T-cell (primary cell): ENCODE results near the gene CCDC59. TPM values are rescaled to one million over a fixed set of nuclear protein-coding genes. Genes with fewer than 3 reads are reported as not detected.
A peak's percentile ranks its signal among the peaks of the same experiment; 100 is the strongest.

Source experiments
- ATAC-seq, 4 experiments: fragments of 200-7000 bp in 3 of 4; fragments of 150-1000 bp in 1 of 4; cut with Tn5 transposase; replicated peaks in 1 of 4; 1 replicate in 3 of 4; 2 replicates in 1 of 4; pipeline ENCODE4 v1.10.0; 2021; ENCODE audit warnings: moderate library complexity in 3 of 4, mild to moderate bottlenecking in 2 of 4, moderate number of reproducible peaks in 1 of 4
- CTCF ChIA-PET, 2 donors: fragments of 300-600 bp; sonication (Branson Sonifier 250); formaldehyde crosslinking; loops; one replicate each; lab custom pipeline; 2022; ENCODE audit warnings: antibody characterized with exemption in 2 of 2; lab: Charles Lee
- POLR2A ChIA-PET, 2 donors: fragments of 300-600 bp; sonication (Branson Sonifier 250); formaldehyde crosslinking; loops; one replicate each; lab custom pipeline; 2022; ENCODE audit warnings: antibody characterized with exemption in 2 of 2; lab: Charles Lee
- DNase-seq, 35 experiments: peaks; one replicate each; pipeline versions ENCODE4 v3.0.0 to v3.0.0-alpha.2; 2013 to 2023
- H3K27ac ChIP-seq: one replicate; pipeline ENCODE4 v1.5.1; 2013; ENCODE audit warnings: low read length
- H3K27me3 ChIP-seq, 2 experiments: replicated peaks in 1 of 2; 1 replicate in 1 of 2; 2 replicates in 1 of 2; pipeline versions ENCODE4 v1.6.1 to v1.7.0; 2013; ENCODE audit warnings: low read length in 1 of 2, mixed read lengths in 1 of 2; ENCODE audit not compliant: control insufficient read depth in 2 of 2, insufficient read depth in 2 of 2; ENCODE audit errors: extremely low read depth in 1 of 2
- H3K36me3 ChIP-seq, 2 donors: 1 replicate in 1 of 2; 2 replicates in 1 of 2; pipeline versions ENCODE4 v1.6.1 to v1.7.0; 2013; ENCODE audit warnings: low read length in 1 of 2; ENCODE audit not compliant: control insufficient read depth in 2 of 2, insufficient read depth in 1 of 2; ENCODE audit errors: extremely low read depth in 1 of 2
- H3K4me1 ChIP-seq, 2 experiments: 1 replicate in 1 of 2; 2 replicates in 1 of 2; pipeline versions ENCODE4 v1.6.1 to v1.7.0; 2013; ENCODE audit warnings: low read length in 2 of 2, mixed read lengths in 1 of 2; ENCODE audit not compliant: insufficient read depth in 2 of 2, control insufficient read depth in 1 of 2; ENCODE audit errors: extremely low read depth in 1 of 2
- H3K4me3 ChIP-seq, 2 donors: 1 replicate in 1 of 2; 2 replicates in 1 of 2; pipeline versions ENCODE4 v1.5.1 to v1.7.0; 2013; ENCODE audit warnings: mild to moderate bottlenecking in 2 of 2, low read length in 1 of 2, moderate library complexity in 1 of 2; ENCODE audit not compliant: control insufficient read depth in 1 of 2; ENCODE audit errors: extremely low read depth in 1 of 2
- H3K9me3 ChIP-seq: 2 replicates; pipeline ENCODE4 v1.7.0; 2013
- H3K27ac Mint-ChIP-seq, 2 donors: one replicate each; pipeline ENCODE4 v1.8.0; 2020 to 2021; ENCODE audit warnings: mild to moderate bottlenecking in 2 of 2, mixed read lengths in 2 of 2
- H3K27me3 Mint-ChIP-seq, 2 donors: one replicate each; pipeline ENCODE4 v1.8.0; 2021 to 2022; ENCODE audit warnings: mixed read lengths in 2 of 2
- H3K36me3 Mint-ChIP-seq: one replicate; pipeline ENCODE4 v1.8.0; 2021; ENCODE audit warnings: mixed read lengths
- H3K4me1 Mint-ChIP-seq, 3 donors: one replicate each; pipeline ENCODE4 v1.8.0; 2020 to 2022; ENCODE audit warnings: mixed read lengths in 3 of 3, mild to moderate bottlenecking in 1 of 3
- H3K4me3 Mint-ChIP-seq, 3 donors: one replicate each; pipeline ENCODE4 v1.8.0; 2020 to 2022; ENCODE audit warnings: mild to moderate bottlenecking in 3 of 3, mixed read lengths in 3 of 3, moderate library complexity in 3 of 3
- H3K9me3 Mint-ChIP-seq, 3 donors: one replicate each; pipeline ENCODE4 v1.8.0; 2020 to 2022; ENCODE audit warnings: mixed read lengths in 3 of 3
- WGBS: methylation state at CpG from one replicate; pipeline ENCODE4 v1.1.5; 2013; ENCODE audit warnings: missing lambda C conversion rate; ENCODE audit not compliant: insufficient coverage; 5-methylcytosine and 5-hydroxymethylcytosine counted together
- total RNA-seq, 35 experiments: library from RNA in 6 of 35; stranded (reverse) in 6 of 35; fragments of 120-200 nt in 1 of 35; gene quantifications; one replicate each; pipeline versions ENCODE4 v1.2.1 to v1.2.4 and lab custom pipeline; 2013 to 2026

Gene CCDC59
- total RNA-seq, 5 donors from 2014 or later (not counting 1 experiment from before 2014, with no cell fraction given), result 44.5 to 160 (median 47.3) TPM

- Histone ChIP-seq H3K36me3 (peaks cover 0 to 24% of the 10 kb centered on the region in 2 donors), H3K9me3 (no peaks in the 10 kb centered on the region), H3K27ac (peak overlapping the region; percentile 98), H3K27me3 (no peaks in the 10 kb centered on the region), H3K4me3 (peak overlapping the region; percentile 39 to 69), H3K4me1 (peaks cover 13 to 28% of the 10 kb centered on the region in 2 experiments)
- Mint-ChIP-seq H3K36me3 (peaks cover 49% of the 10 kb centered on the region), H3K4me3 (peak overlapping the region; percentile 99 to 100 (median 99)), H3K4me1 (peaks cover 64 to 74% (median 72%) of the 10 kb centered on the region in 3 donors), H3K9me3 (no peaks in the 10 kb centered on the region), H3K27me3 (no peaks in the 10 kb centered on the region), H3K27ac (peak overlapping the region; percentile 98 to 99)
- ChIA-PET POLR2A (no interaction called here), CTCF (interaction anchor here in 1 of 2 donors (1.2 kb wide), 1 partner anchor 715 kb away, joined by 7 read pairs; no protein-coding TSS in a partner anchor)
- no peak for ATAC-seq
- WGBS, result 24% methylated on average over 3 of the region's 4 CpGs
- peak in 1 of 35 experiments; percentile 3 for DNase-seq
Observed at GRCh38 chr12:82359115-82359478, 910 bp upstream of the CCDC59 start.

- H3K4me1 ChIP-seq, result peaks cover 13 to 28% of the 10 kb centered on the region in 2 experiments
- no peaks in the 10 kb centered on the region for H3K27me3 Mint-ChIP-seq
- H3K27me3 ChIP-seq, result no peaks in the 10 kb centered on the region
- peaks cover 55% of the 10 kb centered on the region for H3K36me3 Mint-ChIP-seq
- WGBS, result 0% methylated on average over 5 of the region's 10 CpGs
- no peaks in the 10 kb centered on the region for H3K9me3 ChIP-seq
- peak overlapping the region; percentile 99 to 100 (median 99) for H3K4me3 Mint-ChIP-seq
- H3K9me3 Mint-ChIP-seq, result no peaks in the 10 kb centered on the region
- peaks cover 64 to 67% (median 66%) of the 10 kb centered on the region in 3 donors for H3K4me1 Mint-ChIP-seq
- peak overlapping the region; percentile 98 for H3K27ac ChIP-seq
- ChIA-PET POLR2A (no interaction called here), CTCF (interaction anchor here in 1 of 2 donors (0.6 to 1.2 kb wide), 4 partner anchors 17 to 714 kb away, joined by 3 to 7 read pairs (median 3); partner anchors contain the start of gene TMTC2)
- peaks cover 0 to 32% of the 10 kb centered on the region in 2 donors for H3K36me3 ChIP-seq
- ATAC-seq (no peak), DNase-seq (no peak)
- H3K27ac Mint-ChIP-seq, result peak overlapping the region; percentile 98 to 99
- H3K4me3 ChIP-seq, result peak overlapping the region; percentile 69 to 99
Observed at GRCh38 chr12:82357845-82358199, 365 bp downstream of the CCDC59 start.

- CTCF ChIA-PET, result no interaction called here
- Mint-ChIP-seq H3K4me1 (peaks cover 61 to 62% (median 62%) of the 10 kb centered on the region in 3 donors), H3K27me3 (no peaks in the 10 kb centered on the region), H3K36me3 (peaks cover 52% of the 10 kb centered on the region), H3K4me3 (peak overlapping the region; percentile 99 to 100 (median 99)), H3K9me3 (no peaks in the 10 kb centered on the region), H3K27ac (peak overlapping the region; percentile 98 to 99)
- Histone ChIP-seq H3K4me3 (peak overlapping the region; percentile 69 to 99), H3K27ac (peak overlapping the region; percentile 98), H3K9me3 (no peaks in the 10 kb centered on the region), H3K4me1 (peaks cover 13 to 28% of the 10 kb centered on the region in 2 experiments), H3K36me3 (peaks cover 0 to 34% of the 10 kb centered on the region in 2 donors), H3K27me3 (no peaks in the 10 kb centered on the region)
- no CpG with 5 or more reads among the region's 4 CpGs for WGBS
- no peak for DNase-seq
- POLR2A ChIA-PET, result interaction anchor here in 1 of 2 donors (2.5 kb wide), 1 partner anchor 9 kb away, joined by 7 read pairs; no protein-coding TSS in a partner anchor
- ATAC-seq, result no peak
Observed at GRCh38 chr12:82357340-82357739, 847 bp downstream of the CCDC59 start.

GRCh38 chr12:82351390-82351789 is 6.8 kb downstream of the CCDC59 start:
- 100% methylated on average over 3 of the region's 6 CpGs for WGBS
- CTCF ChIA-PET, result no interaction called here

GRCh38 chr12:82350161-82350560 is 8.0 kb downstream of the CCDC59 start:
- Mint-ChIP-seq H3K27ac (no peak overlapping the region), H3K9me3 (no peaks in the 10 kb centered on the region), H3K4me1 (peaks cover 5 to 10% (median 6%) of the 10 kb centered on the region in 3 donors), H3K27me3 (no peaks in the 10 kb centered on the region), H3K4me3 (no peak overlapping the region), H3K36me3 (peaks cover 27% of the 10 kb centered on the region)
- no peak overlapping the region for H3K27ac ChIP-seq
- H3K4me3 ChIP-seq, result no peak overlapping the region
- WGBS, result 92% methylated on average over 3 of the region's 3 CpGs
- CTCF ChIA-PET, result no interaction called here
- no peak for ATAC-seq
- H3K4me1 ChIP-seq, result no peaks in the 10 kb centered on the region
- DNase-seq, result no peak
- POLR2A ChIA-PET, result no interaction called here
- no peaks in the 10 kb centered on the region for H3K27me3 ChIP-seq
- H3K9me3 ChIP-seq, result no peaks in the 10 kb centered on the region
- peaks cover 3 to 38% of the 10 kb centered on the region in 2 donors for H3K36me3 ChIP-seq

More at GRCh38 chr12:82351390-82351789, 6.8 kb downstream of the CCDC59 start:
- POLR2A ChIA-PET, result no interaction called here
- H3K36me3 Mint-ChIP-seq, result peaks cover 37% of the 10 kb centered on the region
- H3K9me3 Mint-ChIP-seq, result no peaks in the 10 kb centered on the region
- no peaks in the 10 kb centered on the region for H3K9me3 ChIP-seq
- ATAC-seq (no peak), DNase-seq (no peak)
- no peak overlapping the region for H3K27ac ChIP-seq
- peaks cover 17 to 22% (median 17%) of the 10 kb centered on the region in 3 donors for H3K4me1 Mint-ChIP-seq
- H3K36me3 ChIP-seq, result peaks cover 3 to 47% of the 10 kb centered on the region in 2 donors
- H3K27me3 Mint-ChIP-seq, result no peaks in the 10 kb centered on the region
- no peaks in the 10 kb centered on the region for H3K27me3 ChIP-seq
- H3K27ac Mint-ChIP-seq, result no peak overlapping the region
- H3K4me3 ChIP-seq, result no peak overlapping the region
- peaks cover 0 to 6% of the 10 kb centered on the region in 2 experiments for H3K4me1 ChIP-seq
- no peak overlapping the region for H3K4me3 Mint-ChIP-seq

- no peak overlapping the region for H3K27ac Mint-ChIP-seq
- ChIA-PET POLR2A (no interaction called here), CTCF (no interaction called here)
- Histone ChIP-seq H3K4me1 (no peaks in the 10 kb centered on the region), H3K36me3 (no peaks in the 10 kb centered on the region), H3K9me3 (no peaks in the 10 kb centered on the region), H3K27ac (no peak overlapping the region), H3K4me3 (no peak overlapping the region), H3K27me3 (peaks cover 0 to 2% of the 10 kb centered on the region in 2 experiments)
- ATAC-seq, result no peak
- H3K4me1 Mint-ChIP-seq, result no peaks in the 10 kb centered on the region
- H3K9me3 Mint-ChIP-seq, result no peaks in the 10 kb centered on the region
- no CpG with 5 or more reads among the region's 1 CpG for WGBS
- peaks cover 0 to under 1% of the 10 kb centered on the region in 2 donors for H3K27me3 Mint-ChIP-seq
- H3K36me3 Mint-ChIP-seq, result no peaks in the 10 kb centered on the region
- no peak for DNase-seq
- no peak overlapping the region for H3K4me3 Mint-ChIP-seq
Observed at GRCh38 chr12:82329508-82329907, 28.7 kb downstream of the CCDC59 start.
